Muscle of back (tissue), 11 donors: ENCODE results near the gene GALNTL6. TPM values are rescaled to one million over a fixed set of nuclear protein-coding genes. Genes with fewer than 3 reads are reported as not detected.
"Not testable (repeated sequence)": the region's sequence is repeated elsewhere in the genome, so short reads cannot be mapped to it uniquely, and the experiment has no call there.

Experiments
- DNase-seq, 3 donors: peaks; one replicate each; pipeline versions ENCODE4 v3.0.0 to v3.0.0-alpha.2; 2013
- polyA plus RNA-seq, 10 donors: library from polyadenylated mRNA; unstranded; fragments of 120-200 nt; gene quantifications; one replicate each; pipeline ENCODE4 v1.2.1, GENCODE V29; 2013; ENCODE audit not compliant: insufficient read length in 10 of 10

Gene GALNTL6
- polyA plus RNA-seq, 10 donors = 0.29 to 2.2 (median 1.2) TPM; not detected in 1

DNA sequence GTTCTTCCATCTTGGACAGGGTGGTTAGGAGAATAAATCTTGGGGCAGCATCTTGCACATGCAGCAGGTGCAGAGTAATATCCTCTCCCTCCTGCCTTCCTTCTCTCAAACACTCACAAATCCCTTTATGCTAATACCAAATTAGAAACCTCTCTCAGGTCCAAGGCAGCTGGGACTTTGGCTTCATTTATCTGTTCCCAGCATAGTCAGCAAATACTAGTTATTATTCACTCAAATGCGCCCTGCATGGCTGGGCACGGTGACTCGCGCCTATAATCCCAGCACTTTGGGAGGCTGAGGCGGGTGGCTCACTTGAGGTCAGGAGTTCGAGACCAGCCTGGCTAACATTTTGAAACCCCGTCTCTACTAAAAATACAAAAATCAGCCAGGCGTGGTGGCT is 1199.4 kb downstream of the GALNTL6 start:
- DNase-seq = no peak

DNA sequence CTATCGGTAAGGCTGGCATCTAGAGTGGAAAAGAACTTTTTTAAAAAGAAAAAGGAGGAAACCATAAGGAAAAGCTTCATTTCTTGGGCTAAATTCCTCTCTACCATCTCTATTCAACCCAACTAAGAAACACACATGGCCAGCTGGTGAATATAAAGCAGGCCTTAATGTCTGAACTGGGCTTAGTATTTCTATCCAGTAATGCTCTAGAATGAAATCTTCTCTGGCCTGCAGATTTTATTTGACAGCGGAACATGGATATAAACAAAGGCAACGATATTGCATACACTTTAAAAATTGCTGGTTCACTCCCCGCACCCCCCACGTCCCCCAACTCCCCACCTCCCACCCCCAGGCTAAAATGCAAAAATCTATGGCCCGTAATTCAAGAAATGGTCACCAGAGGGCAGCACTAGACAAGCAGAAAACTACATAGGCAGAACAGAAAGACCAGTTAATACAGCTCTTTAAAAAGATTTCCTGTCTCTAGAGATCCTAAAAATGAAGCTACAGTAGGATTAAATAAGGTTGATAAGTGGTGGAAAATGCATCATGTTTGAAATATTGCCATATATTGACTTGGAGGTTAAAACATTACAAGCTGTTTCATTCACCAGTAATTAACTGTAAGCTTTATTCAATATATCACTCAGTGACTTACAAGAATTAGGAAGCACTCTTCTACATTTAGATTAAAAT is 1200.2 kb downstream of the GALNTL6 start:
- peak; percentile 42 to 73 (median 59) for DNase-seq

DNA sequence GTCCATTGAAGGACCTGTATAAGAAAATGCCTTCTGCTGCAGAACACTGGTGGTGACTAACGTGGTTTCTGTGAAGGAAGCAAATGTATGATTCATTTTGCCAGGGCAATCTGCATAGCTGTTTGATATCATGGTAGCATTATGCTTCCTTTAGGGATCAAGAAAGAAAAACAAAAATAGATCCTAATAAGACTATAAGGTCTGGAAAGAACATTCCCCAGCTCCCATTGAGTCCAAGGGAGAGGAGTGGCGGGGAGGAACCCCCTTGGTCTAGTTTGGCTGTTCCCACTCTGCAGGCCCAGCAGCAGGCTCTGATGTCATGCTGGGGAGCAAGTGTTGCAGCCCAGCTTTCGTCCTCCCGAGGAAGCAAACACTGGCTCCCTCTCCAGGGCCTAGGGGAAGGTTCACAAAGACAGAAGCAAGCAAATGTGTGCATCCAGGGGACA is 1200.9 kb downstream of the GALNTL6 start:
- DNase-seq = peak in 2 of 3 donors; percentile 17 to 48

DNA sequence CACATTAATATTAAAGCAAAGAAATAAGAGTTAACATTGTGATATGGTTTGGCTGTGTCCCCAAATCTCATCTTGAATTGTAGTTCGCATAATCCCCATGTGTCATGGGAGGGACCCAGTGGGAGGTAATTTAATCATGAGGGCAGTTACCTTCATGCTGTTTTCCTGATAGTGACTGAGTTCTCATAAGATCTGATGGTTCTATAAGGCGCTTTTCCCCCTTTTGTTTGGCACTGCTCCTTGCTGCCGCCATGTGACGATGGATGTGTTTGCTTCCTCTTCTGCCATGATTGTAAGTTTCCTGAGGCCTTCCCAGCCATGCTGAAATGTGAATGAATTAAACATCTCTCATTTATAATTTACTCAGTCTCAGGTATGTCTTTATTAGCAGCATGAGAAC is 1201.6 kb downstream of the GALNTL6 start:
- DNase-seq = no peak

DNA sequence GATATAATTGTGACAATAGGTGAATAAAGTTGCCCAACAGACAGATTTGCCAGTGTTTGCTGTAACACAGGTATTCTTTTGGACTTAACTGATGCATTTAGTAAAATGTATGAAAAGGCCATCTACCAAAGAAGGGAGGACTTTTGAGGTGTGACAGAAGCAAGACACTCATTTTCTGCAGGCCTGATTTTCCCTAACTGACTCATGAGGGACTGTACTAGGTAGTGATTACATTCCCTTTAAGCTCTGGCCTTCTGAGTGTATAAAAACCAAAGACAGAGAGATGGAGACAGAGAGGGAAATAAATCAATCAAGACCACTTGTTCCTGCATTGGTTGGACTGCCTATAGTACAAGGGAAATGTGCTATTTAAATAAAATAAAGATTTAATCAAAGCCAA is 1204.6 kb downstream of the GALNTL6 start:
- DNase-seq = no peak

DNA sequence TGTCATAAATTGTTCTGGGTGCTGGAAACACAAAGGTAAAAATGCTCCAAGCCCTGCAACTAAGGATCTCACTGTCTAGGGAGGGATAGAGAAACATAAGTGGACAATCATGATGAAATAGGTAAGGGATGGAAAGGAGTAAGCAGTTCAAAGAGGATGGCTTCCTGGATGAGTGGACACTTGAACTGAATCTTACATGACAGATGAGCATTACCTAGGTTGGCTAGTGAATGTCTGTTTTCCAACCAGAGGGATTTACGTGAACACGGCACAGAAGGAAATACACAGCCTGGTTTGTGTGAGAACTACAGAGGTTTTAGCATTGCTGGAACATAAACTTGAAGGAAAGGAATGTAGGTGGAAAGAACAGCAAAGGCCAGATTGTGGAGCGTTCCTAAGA is 1205.2 kb downstream of the GALNTL6 start:
- no peak for DNase-seq

DNA sequence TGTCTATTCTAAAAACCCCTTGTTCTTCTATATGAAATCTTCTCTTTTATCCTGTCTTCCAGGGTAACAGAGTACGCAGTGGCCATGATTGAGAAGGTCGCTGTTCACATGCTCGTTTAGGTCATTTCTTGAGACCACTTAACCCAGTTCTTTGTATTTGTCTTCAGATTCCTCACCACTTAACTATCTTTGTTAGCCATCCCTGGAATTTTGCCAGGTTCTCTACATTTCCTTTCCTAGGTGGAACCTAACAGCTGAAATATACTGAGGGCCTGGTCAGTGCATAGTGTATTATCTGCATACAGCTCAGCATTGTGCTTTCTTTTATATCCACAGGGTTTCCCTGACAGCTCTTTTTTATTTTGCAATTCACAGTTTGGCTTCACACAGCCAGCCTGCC is 1206.5 kb downstream of the GALNTL6 start:
- no peak for DNase-seq

DNA sequence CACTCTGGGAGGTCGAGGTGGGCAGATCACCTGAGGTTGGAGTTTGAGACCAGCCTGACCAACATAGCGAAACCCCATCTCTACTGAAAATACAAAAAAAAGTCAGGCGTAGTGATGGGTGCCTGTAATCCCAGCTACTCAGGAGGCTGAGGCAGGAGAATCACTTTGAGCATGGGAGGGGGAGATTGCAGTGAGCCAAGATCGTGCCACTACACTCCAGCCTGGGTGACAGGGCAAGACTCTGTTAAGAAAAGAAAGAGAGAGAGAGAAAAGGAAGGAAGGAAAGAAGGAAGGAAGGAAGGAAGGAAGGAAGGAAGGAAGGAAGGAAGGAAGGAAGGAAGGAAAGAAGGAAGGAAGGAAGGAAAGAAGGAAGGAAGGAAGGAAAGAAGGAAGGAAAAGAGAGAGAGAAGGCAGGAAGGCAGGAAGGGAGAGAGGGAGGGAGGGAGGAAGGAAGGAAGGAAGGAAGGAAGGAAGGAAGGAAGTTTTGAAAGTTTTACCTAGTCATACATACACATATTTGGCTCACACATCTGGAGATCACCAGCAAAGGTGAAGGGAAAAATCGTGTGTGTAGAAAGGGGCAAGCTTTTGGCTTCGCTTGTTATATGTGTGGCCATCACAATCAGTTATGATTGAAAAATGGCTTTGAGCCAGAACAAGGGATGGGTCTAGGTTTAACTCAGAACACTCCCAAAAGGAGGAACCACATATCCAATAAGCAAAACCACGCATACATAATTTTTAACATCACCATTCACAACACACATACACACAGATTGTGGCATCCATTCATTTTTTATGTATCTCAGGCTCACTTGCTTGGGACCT is 1208.8 kb downstream of the GALNTL6 start:
- not testable (repeated sequence) for DNase-seq

DNA sequence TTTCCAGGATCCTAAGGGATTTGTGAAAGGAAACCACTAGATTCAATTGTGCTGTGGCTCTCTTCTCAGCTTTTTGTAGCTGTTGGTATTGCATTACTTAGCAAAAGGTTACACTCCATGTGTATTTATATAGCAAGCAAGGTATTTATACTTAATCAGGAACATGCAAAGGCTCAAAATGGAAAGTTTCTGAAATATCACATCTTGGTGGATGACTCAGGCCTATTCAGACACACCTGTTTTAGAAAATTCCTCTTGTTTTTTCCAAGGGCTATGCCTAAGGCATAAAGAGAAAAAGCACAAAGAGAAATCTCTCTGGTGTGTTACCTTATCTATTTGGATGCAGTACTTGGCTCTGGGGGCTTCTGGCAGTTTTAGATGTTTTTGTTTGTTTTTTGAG is 1211.0 kb downstream of the GALNTL6 start:
- no peak for DNase-seq

DNA sequence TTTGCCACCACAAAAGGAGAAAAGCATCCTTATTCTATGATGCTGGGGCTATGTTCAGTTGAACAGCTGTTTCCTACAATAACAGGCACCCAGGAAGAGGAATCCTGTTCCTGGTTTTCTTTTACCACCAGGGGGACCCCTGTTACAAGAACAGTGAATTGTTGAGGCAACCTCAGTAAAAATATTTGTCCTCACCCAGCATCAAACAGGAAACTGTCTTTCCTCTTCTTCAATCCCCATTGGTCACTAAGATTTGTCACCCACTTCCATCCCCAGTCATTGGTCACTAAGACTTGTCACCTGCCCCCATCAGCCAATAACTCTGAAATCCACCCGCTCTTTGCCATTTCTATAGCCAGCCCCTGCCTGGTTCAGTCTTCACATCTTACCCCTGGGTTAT is 1211.9 kb downstream of the GALNTL6 start:
- DNase-seq = peak; percentile 70 to 86 (median 78)

DNA sequence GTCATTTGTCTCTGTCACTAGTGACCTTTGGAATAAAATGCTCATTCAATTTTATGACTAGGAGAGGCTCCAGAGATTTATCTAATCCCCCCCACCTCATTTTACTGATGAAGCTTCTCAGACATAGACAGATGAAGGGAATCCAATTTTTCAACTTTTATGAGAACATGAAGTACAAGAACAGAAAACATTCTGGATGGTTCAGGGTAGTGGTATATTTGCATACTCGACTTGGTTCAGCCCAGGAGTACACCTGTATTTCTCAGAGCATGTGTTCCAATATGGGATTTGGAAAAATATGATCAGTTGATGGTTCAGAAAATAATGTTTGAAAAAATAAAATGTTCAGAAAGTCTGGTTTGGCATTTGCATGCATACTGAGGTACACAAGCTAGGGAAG is 1224.0 kb downstream of the GALNTL6 start:
- no peak for DNase-seq

DNA sequence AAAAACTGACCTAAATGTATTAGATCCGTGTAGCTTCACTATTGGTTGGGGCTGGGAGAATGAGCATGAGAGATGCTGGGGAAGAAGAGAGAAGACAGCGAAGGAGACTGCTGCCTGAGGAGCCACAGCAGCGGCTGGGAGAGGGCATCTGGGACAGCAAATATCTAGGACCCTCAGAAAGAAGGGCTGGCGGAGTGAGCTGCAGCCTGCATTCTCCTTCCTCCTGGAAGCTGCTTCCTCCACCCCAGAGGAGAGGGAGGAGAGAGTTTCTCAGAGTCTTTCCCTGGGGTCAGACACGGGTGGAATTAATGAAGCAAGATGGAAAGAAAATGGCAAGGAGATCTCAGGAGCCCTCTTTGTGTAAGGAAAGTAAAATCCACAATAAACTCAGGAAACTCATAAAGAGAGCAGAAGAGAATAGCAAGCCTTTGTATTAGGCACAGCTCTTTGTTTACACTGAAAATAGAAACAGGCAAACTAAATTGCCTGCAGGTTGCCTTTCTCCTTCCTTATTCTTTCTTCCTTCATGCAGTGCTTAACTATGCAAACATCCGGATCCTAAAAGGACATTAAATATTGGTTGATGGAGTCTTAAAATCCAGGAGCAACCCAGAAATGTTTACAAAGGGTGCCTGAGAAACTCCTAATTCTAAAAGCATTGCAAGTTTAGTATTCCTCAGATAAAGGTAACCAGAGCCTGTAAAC is 1225.1 kb downstream of the GALNTL6 start:
- DNase-seq = no peak

DNA sequence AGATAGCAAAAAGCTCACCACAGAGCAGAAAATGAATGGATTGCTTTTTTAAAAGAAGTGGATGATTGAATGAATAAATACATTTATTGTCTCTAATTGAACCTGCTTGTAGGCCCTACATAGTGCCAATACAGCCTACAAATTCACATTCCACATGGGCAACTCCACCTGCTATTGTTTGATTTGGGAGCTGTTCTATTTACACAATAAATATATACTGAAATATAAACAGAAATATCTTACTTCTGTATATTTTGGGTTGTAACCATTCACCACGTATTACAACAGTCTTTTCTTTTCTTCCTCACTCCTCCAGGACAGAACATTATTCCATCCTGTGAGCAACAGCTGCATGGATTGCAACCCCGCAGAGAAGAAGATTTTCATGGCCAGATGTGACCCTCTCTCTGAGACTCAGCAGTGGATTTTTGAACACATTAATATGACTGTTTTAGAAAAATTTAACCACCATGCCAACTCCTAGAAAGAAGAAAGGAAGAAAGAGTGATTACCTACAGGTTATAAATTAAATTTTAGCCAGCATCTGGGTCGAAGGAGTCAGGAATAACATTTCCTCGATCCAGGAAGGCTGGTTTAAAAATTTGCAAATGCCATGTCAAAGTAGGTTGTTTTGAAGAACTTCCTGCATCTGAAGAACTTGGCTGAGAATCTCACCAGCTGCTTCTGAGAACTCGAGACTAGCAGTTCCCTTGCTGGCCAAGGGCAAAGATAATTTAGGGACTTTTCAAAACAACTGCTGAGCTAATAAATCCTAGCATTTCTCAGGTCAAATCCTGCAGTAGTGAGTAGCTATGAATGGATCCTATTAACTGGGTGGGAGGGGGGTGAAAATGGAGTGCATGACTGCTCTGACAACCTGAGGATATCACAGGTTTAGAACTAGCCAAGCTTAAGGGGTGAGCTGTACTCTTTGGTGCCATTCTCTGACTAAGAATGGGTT is 1226.7 kb downstream of the GALNTL6 start:
- DNase-seq = peak in 2 of 3 donors; percentile 49 to 78

DNA sequence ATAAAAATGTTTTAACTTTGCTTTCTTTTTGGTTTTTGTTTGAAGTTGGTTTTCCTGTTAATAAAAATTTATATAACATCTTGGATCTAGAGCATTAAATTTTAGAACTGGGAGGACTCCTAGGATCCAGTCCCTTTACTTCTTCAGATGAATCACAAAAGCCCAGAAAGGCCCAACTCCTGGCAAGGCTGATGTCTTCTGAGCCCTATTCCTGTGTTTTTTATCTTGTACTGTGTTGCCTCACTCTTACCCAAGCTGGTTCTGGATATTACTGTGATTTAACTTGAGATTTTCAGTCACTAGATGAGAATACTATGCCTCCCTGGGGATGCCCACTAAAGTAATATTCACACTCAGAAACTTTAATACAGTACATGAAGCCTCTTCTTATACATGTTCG is 1228.3 kb downstream of the GALNTL6 start:
- no peak for DNase-seq

DNA sequence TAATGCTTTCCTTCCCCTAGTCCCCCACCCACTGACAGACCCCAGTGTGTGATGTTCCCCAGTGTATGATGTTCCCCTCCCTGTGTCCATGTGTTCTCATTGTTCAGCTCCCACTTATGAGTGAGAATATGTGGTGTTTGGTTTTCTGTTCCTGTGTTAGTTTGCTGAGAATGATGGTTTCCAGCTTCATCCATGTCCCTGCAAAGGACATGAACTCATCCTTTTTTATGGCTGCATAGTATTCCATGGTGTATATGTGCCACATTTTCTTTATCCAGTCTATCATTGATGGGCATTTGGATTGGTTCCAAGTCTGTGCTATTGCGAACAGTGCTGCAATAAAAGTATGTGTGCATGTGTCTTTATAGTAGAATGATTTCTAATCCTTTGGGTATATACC is 1228.9 kb downstream of the GALNTL6 start:
- DNase-seq = not testable (repeated sequence)

DNA sequence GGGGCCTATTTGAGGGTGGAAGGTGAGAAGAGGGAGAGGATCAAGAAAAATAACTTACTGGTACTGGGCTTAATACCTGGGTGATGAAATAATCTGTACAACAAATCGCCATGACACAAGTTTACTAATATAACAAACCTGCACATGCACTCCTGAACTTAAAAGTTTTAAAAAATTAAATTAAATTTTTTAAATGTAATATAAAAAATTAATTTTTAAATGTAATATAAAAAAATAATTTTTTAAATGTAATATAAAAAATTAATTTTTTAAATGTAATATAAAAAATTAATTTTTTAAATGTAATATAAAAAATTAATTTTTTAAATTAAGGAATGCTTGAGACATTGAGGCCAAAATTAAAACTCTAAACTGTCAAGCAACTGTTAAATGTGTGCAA is 1231.1 kb downstream of the GALNTL6 start:
- DNase-seq = no peak

DNA sequence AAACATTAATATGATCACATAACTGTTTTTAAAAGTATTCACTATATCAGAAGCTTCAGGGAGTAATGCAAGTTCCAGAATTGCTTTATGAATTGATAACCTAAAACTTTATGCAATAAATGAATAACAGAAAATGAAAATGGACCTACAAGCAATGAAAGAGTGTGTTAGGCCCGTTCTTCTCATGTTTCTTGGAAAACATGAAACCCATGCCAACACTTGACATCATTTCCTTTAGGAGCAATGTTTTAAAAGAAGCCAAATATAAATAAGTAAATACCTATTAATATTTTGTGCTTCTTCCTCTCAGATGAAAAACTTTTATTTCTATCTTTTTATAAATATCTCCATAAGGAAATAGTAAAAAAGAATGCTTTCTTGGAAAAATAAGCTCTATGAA is 1232.4 kb downstream of the GALNTL6 start:
- DNase-seq = peak in 2 of 3 donors; percentile 44 to 66

DNA sequence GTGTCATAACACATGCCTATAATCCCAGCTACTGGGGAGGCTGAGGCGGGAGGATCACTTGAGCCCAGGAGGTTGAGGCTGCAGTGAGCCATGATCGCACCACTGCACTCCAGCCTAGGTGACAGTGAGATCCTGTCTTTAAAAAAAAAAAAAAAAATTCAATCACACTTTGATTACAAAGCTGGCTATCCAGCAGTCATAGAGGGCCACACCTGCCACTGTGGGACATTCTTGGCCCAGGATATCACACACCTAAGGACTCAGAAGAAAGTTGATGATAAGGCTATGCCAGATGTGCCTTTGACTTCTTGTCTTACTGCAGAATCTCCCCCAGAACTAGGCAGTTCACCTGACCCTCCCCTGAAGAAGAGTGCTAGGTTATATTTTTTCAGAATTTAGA is 1232.9 kb downstream of the GALNTL6 start:
- DNase-seq = no peak

DNA sequence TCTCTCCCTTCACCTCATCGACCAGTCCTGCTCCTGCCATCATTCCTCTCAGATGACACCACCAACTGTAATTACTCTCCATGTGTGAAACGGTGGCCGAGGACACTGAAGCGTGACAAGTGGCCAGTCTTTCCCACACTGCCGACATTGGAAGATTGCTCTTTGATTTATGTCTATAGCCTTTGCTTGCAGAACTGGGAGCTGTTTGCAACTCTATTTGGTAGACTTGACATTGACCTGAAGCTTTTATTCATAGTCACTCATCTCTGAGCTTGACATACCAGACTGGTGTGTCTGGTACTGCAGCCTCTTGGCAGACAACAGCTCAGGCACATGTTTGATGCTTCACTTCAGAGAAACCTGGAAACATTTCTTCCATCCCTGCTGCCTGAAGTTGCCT is 1233.6 kb downstream of the GALNTL6 start:
- peak in 1 of 3 donors; percentile 38 for DNase-seq

DNA sequence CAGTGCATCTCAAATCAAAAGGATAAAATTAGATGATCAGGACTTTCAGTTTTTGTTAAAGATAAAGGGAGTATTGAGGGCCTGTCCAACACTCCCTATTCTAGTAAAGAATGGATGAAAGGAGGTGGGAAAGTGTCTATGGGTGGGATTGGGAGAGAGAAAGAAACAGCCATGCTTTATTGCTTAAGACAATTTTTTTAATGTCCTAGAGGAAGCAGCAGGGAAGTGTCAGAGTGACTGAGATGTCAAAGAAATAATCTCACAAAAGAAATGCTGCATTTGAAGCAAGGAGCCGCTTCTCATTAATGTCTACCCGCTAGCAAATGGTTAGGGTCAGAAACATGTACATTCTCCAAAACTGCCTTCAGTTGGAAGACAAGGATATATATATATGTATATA is 1238.0 kb downstream of the GALNTL6 start:
- no peak for DNase-seq

DNA sequence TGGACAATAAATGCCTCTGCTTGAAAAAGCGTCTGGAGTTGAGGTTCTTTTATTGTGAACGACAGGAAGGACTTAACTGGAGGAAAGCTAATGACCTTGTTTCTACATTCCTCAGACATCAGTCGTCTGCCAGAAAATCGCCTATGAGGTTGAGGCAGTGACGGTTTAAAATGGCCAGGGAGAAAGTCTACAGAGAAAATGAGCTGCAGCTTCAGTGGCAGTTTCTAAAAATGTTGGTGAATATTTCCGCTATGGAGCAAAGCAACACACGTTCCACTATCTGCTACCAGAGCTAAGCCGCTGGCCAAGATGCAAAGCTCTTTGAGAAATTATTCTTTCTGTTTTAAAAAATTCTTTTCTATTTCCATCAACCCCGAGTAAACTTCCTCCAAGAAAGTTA is 1238.5 kb downstream of the GALNTL6 start:
- DNase-seq = peak in 2 of 3 donors; percentile 31 to 59
